Measurements from ENCODE around the gene CYP11A1.
A peak's percentile ranks its signal among the peaks of the same experiment; 100 is the strongest.

CYP11A1 gene

GRCh38 chr15:74327756-74328155 lies 39.7 kb downstream of the CYP11A1 start:
- H3K4me3 ChIP-seq (ENCODE audit: low read length, poor library complexity, severe bottlenecking): no peak overlapping the region
- no peaks in the 10 kb centered on the region for H3K9me3 ChIP-seq (ENCODE audit: insufficient read depth, low read depth, low read length)
- no peaks in the 10 kb centered on the region for H3K79me2 ChIP-seq (ENCODE audit: insufficient read depth, low read length)
- no peak overlapping the region for H3K9ac ChIP-seq (ENCODE audit: low read depth, low read length, poor library complexity, severe bottlenecking)
- H3F3A ChIP-seq (ENCODE audit: low read depth): no peaks in the 10 kb centered on the region
- H3K9me2 ChIP-seq (replicated peaks; ENCODE audit: low read depth, low read length): no peaks in the 10 kb centered on the region
- H3K4me1 ChIP-seq (ENCODE audit: insufficient read depth, low read length, poor library complexity, severe bottlenecking): peaks cover 22% of the 10 kb centered on the region
- H2AFZ ChIP-seq (ENCODE audit: low read length): no peak overlapping the region
- H3K27me3 ChIP-seq (ENCODE audit: insufficient read depth, low read length, poor library complexity, severe bottlenecking): no peaks in the 10 kb centered on the region
- no peak overlapping the region for H3K4me2 ChIP-seq (ENCODE audit: low read depth, low read length, poor library complexity, severe bottlenecking)
- TF ChIP-seq CTCF (conservative IDR thresholded peaks at IDR 0.05; ENCODE audit: low read length) (no peak), EZH2phosphoT487 (IDR thresholded peaks at IDR 0.05; ENCODE audit: borderline replicate concordance) (no peak)
- no peaks in the 10 kb centered on the region for H4K20me1 ChIP-seq (ENCODE audit: insufficient read depth, low read length, poor library complexity, severe bottlenecking)
- H3K36me3 ChIP-seq (ENCODE audit: insufficient read depth, low read length): no peaks in the 10 kb centered on the region

GRCh38 chr15:74326746-74327145 lies 40.7 kb downstream of the CYP11A1 start:
- Histone ChIP-seq H3K4me2 (ENCODE audit: low read depth, low read length, poor library complexity, severe bottlenecking) (no peak overlapping the region), H3K4me1 (ENCODE audit: insufficient read depth, low read length, poor library complexity, severe bottlenecking) (peaks cover 22% of the 10 kb centered on the region), H3K9me3 (ENCODE audit: insufficient read depth, low read depth, low read length) (no peaks in the 10 kb centered on the region), H3K36me3 (ENCODE audit: insufficient read depth, low read length) (no peaks in the 10 kb centered on the region), H3K79me2 (ENCODE audit: insufficient read depth, low read length) (no peaks in the 10 kb centered on the region), H3K9me2 (replicated peaks; ENCODE audit: low read depth, low read length) (no peaks in the 10 kb centered on the region), H2AFZ (ENCODE audit: low read length) (no peak overlapping the region), H3K4me3 (ENCODE audit: low read length, poor library complexity, severe bottlenecking) (no peak overlapping the region), H4K20me1 (ENCODE audit: insufficient read depth, low read length, poor library complexity, severe bottlenecking) (no peaks in the 10 kb centered on the region), H3F3A (ENCODE audit: low read depth) (no peaks in the 10 kb centered on the region), H3K27me3 (ENCODE audit: insufficient read depth, low read length, poor library complexity, severe bottlenecking) (no peaks in the 10 kb centered on the region), H3K9ac (ENCODE audit: low read depth, low read length, poor library complexity, severe bottlenecking) (no peak overlapping the region)
- TF ChIP-seq CTCF (conservative IDR thresholded peaks at IDR 0.05; ENCODE audit: low read length) (no peak), EZH2phosphoT487 (IDR thresholded peaks at IDR 0.05; ENCODE audit: borderline replicate concordance) (no peak)

GRCh38 chr15:74324714-74325113 lies 42.7 kb downstream of the CYP11A1 start:
- no peak for TF ChIP-seq CTCF (conservative IDR thresholded peaks at IDR 0.05; ENCODE audit: low read length)
- H3K4me1 ChIP-seq (ENCODE audit: insufficient read depth, low read length, poor library complexity, severe bottlenecking): peaks cover 34% of the 10 kb centered on the region

More at GRCh38 chr15:74324714-74325113, 42.7 kb downstream of the CYP11A1 start:
- no peaks in the 10 kb centered on the region for H3K27me3 ChIP-seq (ENCODE audit: insufficient read depth, low read length, poor library complexity, severe bottlenecking)
- no peaks in the 10 kb centered on the region for H3K9me3 ChIP-seq (ENCODE audit: insufficient read depth, low read depth, low read length)
- H3K4me2 ChIP-seq (ENCODE audit: low read depth, low read length, poor library complexity, severe bottlenecking): no peak overlapping the region
- no peaks in the 10 kb centered on the region for H3K9me2 ChIP-seq (replicated peaks; ENCODE audit: low read depth, low read length)
- no peaks in the 10 kb centered on the region for H3K36me3 ChIP-seq (ENCODE audit: insufficient read depth, low read length)
- no peaks in the 10 kb centered on the region for H3K79me2 ChIP-seq (ENCODE audit: insufficient read depth, low read length)
- no peaks in the 10 kb centered on the region for H3F3A ChIP-seq (ENCODE audit: low read depth)
- H3K9ac ChIP-seq (ENCODE audit: low read depth, low read length, poor library complexity, severe bottlenecking): no peak overlapping the region
- H2AFZ ChIP-seq (ENCODE audit: low read length): 0 out of 2 replicates have a peak overlapping the region, but pooled peaks have one; percentile 32
- no peaks in the 10 kb centered on the region for H4K20me1 ChIP-seq (ENCODE audit: insufficient read depth, low read length, poor library complexity, severe bottlenecking)
- H3K4me3 ChIP-seq (ENCODE audit: low read length, poor library complexity, severe bottlenecking): no peak overlapping the region
